ENCODE measurements around the gene ZKSCAN5.
"Not testable (repeated sequence)": the region's sequence is repeated elsewhere in the genome, so short reads cannot be mapped to it uniquely, and the experiment has no call there.

The ZKSCAN5 gene

DNA sequence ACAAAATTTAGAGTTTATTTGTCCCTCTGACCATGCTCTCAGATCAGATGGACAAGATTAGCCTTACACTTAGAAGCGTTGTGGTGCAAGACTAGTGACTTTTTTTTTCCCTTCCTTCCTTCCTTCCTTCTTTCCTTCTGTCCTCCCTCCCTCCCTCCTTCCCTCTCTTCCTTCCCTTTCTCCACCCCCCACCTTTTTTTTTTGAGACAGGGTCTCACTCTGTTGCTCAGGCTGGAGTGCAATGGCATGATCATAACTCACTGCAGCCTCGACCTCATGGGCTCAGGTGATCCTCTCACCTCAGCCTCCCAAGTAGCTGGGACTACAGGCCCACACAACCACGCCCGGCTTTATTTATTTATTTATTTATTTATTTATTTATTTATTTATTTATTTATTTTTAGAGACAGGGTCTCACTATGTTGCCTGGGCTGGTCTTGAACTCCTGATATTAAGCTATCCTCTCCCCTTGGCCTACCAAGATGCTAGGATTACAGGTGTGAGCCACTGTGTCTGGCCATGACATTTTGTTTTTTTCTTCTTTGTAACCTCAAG lies 76.4 kb downstream of the ZKSCAN5 start:
- DNase-seq (ENCODE audit: low read depth, low spot score); H3K27me3 ChIP-seq (ENCODE audit: control insufficient read depth, insufficient read depth, low read length); H3K27ac ChIP-seq (ENCODE audit: low read length); H3K36me3 ChIP-seq (ENCODE audit: control insufficient read depth, insufficient read depth, low read length); H3K4me1 ChIP-seq (ENCODE audit: control insufficient read depth, insufficient read depth, low read length); H3K9me3 ChIP-seq (ENCODE audit: control insufficient read depth, insufficient read depth, low read length): not testable (repeated sequence)
- H3K4me3 ChIP-seq (ENCODE audit: low read length), result peak overlapping the region; percentile 29; the same call in 1 of the 2 replicates
- no CpG with 5 or more reads among the region's 4 CpGs for WGBS (ENCODE audit: insufficient coverage, insufficient read length)
